ENCODE data around the gene SAV1. TPM values are rescaled to one million over a fixed set of nuclear protein-coding genes. Genes with fewer than 3 reads are reported as not detected.

The SAV1 gene
- total RNA-seq, 1 donor from 2014 or later = 11.6 TPM

DNA sequence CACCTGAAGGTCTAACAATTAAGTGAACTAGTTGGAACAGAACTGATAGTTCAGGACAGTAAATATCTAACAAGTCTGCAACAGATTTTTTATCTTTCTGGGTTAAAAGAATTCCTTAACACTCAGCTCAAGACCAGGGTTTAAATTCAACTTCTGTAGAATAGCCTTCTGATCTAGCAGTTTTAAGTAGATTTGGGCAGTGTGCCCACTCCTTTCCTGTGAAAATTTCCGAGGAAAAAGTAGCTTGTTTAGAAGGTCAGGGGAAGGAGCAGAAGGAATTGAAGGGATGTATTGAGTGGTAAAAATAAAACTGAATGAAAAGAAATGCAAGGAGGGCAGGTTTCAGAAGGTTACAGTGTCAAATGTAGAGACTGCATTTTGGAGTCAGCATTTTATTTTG lies 62.3 kb downstream of the SAV1 start:
- TF ChIP-seq, protein P1, sequence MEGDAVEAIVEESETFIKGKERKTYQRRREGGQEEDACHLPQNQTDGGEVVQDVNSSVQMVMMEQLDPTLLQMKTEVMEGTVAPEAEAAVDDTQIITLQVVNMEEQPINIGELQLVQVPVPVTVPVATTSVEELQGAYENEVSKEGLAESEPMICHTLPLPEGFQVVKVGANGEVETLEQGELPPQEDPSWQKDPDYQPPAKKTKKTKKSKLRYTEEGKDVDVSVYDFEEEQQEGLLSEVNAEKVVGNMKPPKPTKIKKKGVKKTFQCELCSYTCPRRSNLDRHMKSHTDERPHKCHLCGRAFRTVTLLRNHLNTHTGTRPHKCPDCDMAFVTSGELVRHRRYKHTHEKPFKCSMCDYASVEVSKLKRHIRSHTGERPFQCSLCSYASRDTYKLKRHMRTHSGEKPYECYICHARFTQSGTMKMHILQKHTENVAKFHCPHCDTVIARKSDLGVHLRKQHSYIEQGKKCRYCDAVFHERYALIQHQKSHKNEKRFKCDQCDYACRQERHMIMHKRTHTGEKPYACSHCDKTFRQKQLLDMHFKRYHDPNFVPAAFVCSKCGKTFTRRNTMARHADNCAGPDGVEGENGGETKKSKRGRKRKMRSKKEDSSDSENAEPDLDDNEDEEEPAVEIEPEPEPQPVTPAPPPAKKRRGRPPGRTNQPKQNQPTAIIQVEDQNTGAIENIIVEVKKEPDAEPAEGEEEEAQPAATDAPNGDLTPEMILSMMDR (IDR thresholded peaks at IDR 0.05; ENCODE audit: partially characterized antibody, unreplicated experiment) = no peak
- no peak for DNase-seq
- no peaks in the 10 kb centered on the region for H3K27me3 Mint-ChIP-seq (ENCODE audit: unreplicated experiment)
- no peak overlapping the region for H3K27ac Mint-ChIP-seq (ENCODE audit: unreplicated experiment)
- no peaks in the 10 kb centered on the region for H3K4me1 Mint-ChIP-seq (ENCODE audit: low read depth, unreplicated experiment)
- no peak overlapping the region for H3K4me3 Mint-ChIP-seq (ENCODE audit: unreplicated experiment)
- H3K36me3 Mint-ChIP-seq (ENCODE audit: unreplicated experiment) = no peaks in the 10 kb centered on the region
- H3K9me3 Mint-ChIP-seq (ENCODE audit: unreplicated experiment) = no peaks in the 10 kb centered on the region

GRCh38 chr14:50603565-50603964 lies 64.5 kb downstream of the SAV1 start:
- TF ChIP-seq, protein P1 (IDR thresholded peaks at IDR 0.05; ENCODE audit: partially characterized antibody, unreplicated experiment) = no peak
- H3K27ac Mint-ChIP-seq (ENCODE audit: unreplicated experiment) = no peak overlapping the region
- no peaks in the 10 kb centered on the region for H3K27me3 Mint-ChIP-seq (ENCODE audit: unreplicated experiment)
- no peaks in the 10 kb centered on the region for H3K36me3 Mint-ChIP-seq (ENCODE audit: unreplicated experiment)
- H3K4me1 Mint-ChIP-seq (ENCODE audit: low read depth, unreplicated experiment) = peaks cover 2% of the 10 kb centered on the region
- no peak overlapping the region for H3K4me3 Mint-ChIP-seq (ENCODE audit: unreplicated experiment)
- DNase-seq = no peak
- no peaks in the 10 kb centered on the region for H3K9me3 Mint-ChIP-seq (ENCODE audit: unreplicated experiment)

DNA sequence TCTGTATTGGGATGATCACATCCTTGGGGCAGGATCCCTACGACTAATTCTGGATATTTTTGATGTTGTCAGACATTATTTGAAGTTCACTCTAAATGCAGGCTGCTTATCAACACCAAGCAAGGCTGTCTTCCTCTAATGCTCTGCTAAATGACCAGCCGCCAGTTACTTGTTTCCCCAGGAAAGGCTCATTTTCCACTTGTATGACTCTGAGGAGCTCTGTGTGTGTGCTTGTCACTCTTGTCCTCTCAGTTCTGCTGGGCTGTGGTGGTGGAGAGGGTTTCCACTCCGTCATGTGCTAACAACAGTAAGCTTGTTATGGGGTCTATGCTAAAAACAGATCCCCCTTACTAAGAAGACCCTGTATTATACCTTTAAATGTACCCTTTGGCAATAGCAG lies 66.1 kb downstream of the SAV1 start:
- Mint-ChIP-seq H3K4me3 (ENCODE audit: unreplicated experiment) (no peak overlapping the region), H3K4me1 (ENCODE audit: low read depth, unreplicated experiment) (peaks cover 2% of the 10 kb centered on the region), H3K27me3 (ENCODE audit: unreplicated experiment) (no peaks in the 10 kb centered on the region), H3K27ac (ENCODE audit: unreplicated experiment) (no peak overlapping the region), H3K36me3 (ENCODE audit: unreplicated experiment) (no peaks in the 10 kb centered on the region), H3K9me3 (ENCODE audit: unreplicated experiment) (no peaks in the 10 kb centered on the region)
- no peak for DNase-seq
- TF ChIP-seq, protein P1 (IDR thresholded peaks at IDR 0.05; ENCODE audit: partially characterized antibody, unreplicated experiment) = no peak

DNA sequence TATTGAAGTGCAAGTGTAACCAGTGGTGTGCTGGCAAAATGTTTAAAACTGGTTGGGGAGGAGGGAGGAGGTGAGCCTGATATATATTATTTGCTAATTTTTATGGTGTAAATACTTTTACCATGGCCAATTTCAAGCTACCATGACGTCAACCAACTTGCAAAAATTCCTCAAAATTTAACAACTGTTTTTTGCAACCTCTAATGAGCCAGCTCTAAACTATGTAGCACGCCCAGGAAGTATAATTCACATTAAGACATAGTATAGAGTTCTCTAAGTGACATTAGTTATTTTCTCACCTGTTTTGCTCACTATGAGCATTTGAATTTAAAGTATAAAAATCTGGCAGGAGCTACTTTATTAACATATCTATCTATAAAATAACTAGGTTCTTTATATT lies 66.7 kb downstream of the SAV1 start:
- TF ChIP-seq, protein P1 (IDR thresholded peaks at IDR 0.05; ENCODE audit: partially characterized antibody, unreplicated experiment) = no peak
- Mint-ChIP-seq H3K4me1 (ENCODE audit: low read depth, unreplicated experiment) (peaks cover 2% of the 10 kb centered on the region), H3K27me3 (ENCODE audit: unreplicated experiment) (no peaks in the 10 kb centered on the region), H3K36me3 (ENCODE audit: unreplicated experiment) (no peaks in the 10 kb centered on the region), H3K9me3 (ENCODE audit: unreplicated experiment) (no peaks in the 10 kb centered on the region), H3K27ac (ENCODE audit: unreplicated experiment) (no peak overlapping the region), H3K4me3 (ENCODE audit: unreplicated experiment) (no peak overlapping the region)
- DNase-seq = no peak

DNA sequence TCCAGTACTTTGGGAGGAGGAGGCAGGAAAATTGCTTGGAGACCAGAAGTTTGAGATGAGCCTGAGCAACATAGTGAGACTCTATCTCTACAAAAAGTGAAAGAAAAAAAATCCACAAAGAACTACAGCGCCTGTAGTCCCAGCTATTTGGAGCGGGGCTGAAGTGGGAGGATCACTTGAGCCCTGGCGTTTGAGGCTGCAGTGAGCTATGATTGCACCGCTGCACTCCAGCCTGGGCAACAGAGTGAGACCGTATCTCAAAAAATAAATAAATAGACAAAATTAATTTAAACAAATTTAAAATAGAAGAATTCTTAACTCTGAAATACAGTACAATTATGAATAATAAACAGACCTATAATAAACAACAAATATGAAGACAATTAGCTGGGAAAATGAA lies 67.3 kb downstream of the SAV1 start:
- H3K36me3 Mint-ChIP-seq (ENCODE audit: unreplicated experiment) = no peaks in the 10 kb centered on the region
- TF ChIP-seq, protein P1 (IDR thresholded peaks at IDR 0.05; ENCODE audit: partially characterized antibody, unreplicated experiment) = no peak
- no peaks in the 10 kb centered on the region for H3K27me3 Mint-ChIP-seq (ENCODE audit: unreplicated experiment)
- no peak for DNase-seq
- H3K9me3 Mint-ChIP-seq (ENCODE audit: unreplicated experiment) = no peaks in the 10 kb centered on the region
- peaks cover 2% of the 10 kb centered on the region for H3K4me1 Mint-ChIP-seq (ENCODE audit: low read depth, unreplicated experiment)
- no peak overlapping the region for H3K4me3 Mint-ChIP-seq (ENCODE audit: unreplicated experiment)
- H3K27ac Mint-ChIP-seq (ENCODE audit: unreplicated experiment) = no peak overlapping the region

Measured in glutamatergic neuron (in vitro differentiated cells).